ENCODE measurements around the gene CLMP. TPM values are rescaled to one million over a fixed set of nuclear protein-coding genes. Genes with fewer than 3 reads are reported as not detected.
"Not testable (repeated sequence)": the region's sequence is repeated elsewhere in the genome, so short reads cannot be mapped to it uniquely, and the experiment has no call there.

Gene CLMP
- total RNA-seq, 1 experiment from 2014 or later = 25.2 TPM

GRCh38 chr11:123135863-123136446 is 59.1 kb downstream of the CLMP start:
- DNase-seq (ENCODE audit: low spot score) = no peak

DNA sequence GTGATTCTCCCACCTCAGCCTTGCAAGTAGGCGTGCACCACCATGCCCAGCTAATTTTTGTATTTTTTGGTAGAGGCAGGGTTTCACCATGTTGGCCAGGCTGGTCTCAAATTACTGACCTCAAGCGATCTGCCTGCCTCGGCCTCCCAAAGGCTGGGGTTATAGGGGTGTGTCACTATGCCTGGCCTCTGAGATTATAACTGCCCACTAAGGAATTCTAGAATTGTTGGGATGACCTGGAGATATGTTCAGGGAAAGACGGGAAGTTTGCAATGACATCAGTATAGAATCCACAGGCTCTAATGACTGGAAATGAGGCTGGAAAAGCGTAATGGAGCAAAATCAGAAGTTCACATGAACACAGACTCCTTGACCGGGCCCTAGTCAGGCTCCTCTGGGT is 62.2 kb downstream of the CLMP start:
- DNase-seq (ENCODE audit: low spot score) = no peak

DNA sequence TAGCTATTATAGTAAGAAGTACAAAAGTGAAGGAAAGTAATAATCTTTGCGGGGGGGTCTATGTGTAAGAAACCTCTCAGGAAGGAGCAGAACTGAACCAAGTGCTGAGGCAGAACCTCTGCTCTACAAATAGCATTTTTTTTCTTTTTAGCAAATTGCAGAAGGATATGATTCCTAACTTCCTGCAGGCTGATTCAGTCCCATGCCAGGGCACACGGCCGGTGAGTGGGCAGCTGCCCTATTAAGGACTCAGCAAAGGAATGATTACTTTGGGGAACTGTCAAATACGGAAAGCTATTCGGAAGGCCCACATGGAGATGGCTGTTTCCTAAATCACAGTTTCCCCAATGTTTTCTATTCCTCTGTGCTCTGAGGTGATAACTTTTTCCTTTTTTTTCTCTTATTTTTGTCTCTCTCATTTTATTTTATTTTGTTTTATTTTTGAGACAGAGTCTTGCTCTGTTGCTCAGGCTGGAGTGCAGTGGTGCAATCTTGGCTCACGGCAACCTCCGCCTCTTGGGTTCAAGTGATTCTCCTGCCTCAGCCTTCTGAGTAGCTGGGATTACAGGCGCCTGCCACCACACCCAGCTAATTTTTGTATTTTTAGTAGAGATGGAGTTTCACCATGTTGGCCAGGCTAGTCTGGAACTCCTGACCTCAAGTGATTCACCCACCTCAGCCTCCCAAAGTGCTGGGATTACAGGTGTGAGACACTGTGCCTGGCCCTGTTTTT is 62.8 kb downstream of the CLMP start:
- DNase-seq (ENCODE audit: low spot score) = not testable (repeated sequence)

DNA sequence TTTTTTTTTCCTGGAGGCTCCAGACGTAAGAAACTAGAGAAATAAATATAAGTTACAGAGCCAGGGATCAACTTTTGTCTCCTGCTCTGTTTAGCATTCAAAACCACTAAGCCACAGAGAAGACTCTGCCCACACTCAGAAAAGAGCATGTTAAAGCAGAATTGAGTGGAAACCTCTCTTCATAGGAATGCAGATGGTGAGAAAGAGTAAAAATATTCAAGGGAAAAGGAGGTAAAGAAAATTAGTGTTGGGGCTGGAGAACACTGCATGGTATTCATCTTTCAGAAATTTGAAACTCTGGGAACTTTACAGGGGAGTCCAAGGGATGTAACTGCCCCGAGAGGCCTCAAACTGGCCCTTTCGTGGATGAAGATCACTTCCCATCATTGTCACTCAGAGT is 65.1 kb downstream of the CLMP start:
- DNase-seq (ENCODE audit: low spot score) = peak; percentile 22

DNA sequence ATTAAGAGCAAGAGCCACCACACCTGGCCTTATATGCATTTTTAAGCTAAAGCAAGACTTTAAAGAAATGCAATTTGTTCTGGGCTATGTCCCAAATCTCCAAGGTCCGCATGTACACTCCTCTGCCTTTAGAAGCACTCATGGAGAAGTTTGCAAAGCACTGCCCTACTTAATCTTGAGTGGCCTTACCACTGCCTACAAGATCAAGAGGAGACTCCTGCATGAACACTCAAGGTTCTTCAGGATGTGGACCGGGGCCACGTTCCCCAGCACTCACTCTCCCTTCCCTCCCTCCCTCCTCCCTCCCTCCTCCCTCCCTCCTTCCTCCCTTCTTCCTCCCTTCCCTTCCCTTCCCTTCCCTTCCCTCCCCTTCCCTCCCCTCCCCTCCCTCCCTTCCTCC is 69.9 kb downstream of the CLMP start:
- no peak for DNase-seq (ENCODE audit: low spot score)

GRCh38 chr11:123122852-123123251 is 72.2 kb downstream of the CLMP start:
- peak; percentile 59 for DNase-seq (ENCODE audit: low spot score)

DNA sequence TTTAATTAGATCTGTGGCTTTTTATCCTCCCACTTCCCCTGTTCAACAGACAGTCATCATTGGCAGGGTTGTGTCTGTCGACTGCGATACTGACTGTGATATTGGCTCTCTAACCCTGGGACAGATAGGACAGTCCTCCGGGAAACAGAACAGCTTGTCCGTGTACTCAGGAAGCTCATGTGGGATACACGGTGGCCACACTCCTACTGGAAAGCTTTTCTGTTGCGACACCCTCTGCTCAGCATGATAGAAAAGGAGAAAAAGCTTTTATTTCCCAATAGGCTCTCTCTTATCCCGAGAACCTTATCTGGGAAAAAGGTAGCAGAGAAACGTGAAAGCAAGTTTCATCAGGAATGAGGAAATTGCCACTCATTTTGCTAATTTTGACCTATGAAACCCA is 72.7 kb downstream of the CLMP start:
- peak; percentile 48 for DNase-seq (ENCODE audit: low spot score)

DNA sequence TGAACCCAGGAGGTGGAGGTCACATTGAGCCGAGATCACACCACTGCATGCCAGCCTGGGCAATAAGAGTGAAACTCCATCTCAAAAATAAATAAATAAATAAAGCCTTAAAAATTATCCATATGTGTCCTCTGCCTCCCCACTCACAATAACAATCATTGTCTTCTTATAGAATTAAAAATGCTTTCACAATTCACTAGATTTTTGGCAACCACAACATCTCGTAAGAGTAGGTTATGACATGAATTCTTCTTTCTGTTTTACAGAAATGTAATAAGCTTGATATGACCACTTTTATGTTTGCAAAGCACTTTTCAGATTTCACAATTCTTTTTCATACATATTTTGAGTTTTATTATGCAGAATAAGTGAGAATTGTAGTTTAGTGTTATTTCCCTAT is 78.6 kb downstream of the CLMP start:
- no peak for DNase-seq (ENCODE audit: low spot score)

- peak; percentile 46 for DNase-seq (ENCODE audit: low spot score)
Observed at GRCh38 chr11:123111465-123111864, 83.6 kb downstream of the CLMP start.

GRCh38 chr11:123110397-123110796 is 84.7 kb downstream of the CLMP start:
- DNase-seq (ENCODE audit: low spot score) = no peak

GRCh38 chr11:123107945-123108495 is 87.0 kb downstream of the CLMP start:
- DNase-seq (ENCODE audit: low spot score) = no peak

GRCh38 chr11:123104697-123105096 is 90.4 kb downstream of the CLMP start:
- no peak for DNase-seq (ENCODE audit: low spot score)

GRCh38 chr11:123103326-123103980 is 91.6 kb downstream of the CLMP start:
- peak; percentile 53 for DNase-seq (ENCODE audit: low spot score)

GRCh38 chr11:123100379-123101085 is 94.5 kb downstream of the CLMP start:
- no peak for DNase-seq (ENCODE audit: low spot score)

- DNase-seq (ENCODE audit: low spot score) = no peak
Observed at GRCh38 chr11:123098990-123099389, 96.1 kb downstream of the CLMP start.

GRCh38 chr11:123093739-123094138 is 101.3 kb downstream of the CLMP start:
- no peak for DNase-seq (ENCODE audit: low spot score)

DNA sequence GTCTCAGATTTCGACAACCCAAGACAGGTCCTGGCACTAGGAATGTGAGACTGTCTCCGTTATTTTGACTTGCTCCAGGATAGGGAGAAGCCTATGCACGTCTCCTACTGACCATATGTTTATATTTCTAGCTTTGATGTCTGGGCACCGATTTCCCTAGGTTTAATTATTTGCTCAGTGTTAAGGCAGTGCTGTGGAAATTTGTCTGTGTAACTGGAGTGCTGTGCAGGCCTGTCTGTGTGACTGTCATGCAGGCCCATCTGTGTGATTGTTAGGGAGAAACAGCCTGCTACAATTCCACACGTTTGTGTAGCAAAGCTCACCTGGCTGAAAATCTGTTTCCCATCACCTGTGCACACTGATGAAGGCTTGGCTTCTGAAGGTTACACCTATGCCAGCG is 103.5 kb downstream of the CLMP start:
- no peak for DNase-seq (ENCODE audit: low spot score)

DNA sequence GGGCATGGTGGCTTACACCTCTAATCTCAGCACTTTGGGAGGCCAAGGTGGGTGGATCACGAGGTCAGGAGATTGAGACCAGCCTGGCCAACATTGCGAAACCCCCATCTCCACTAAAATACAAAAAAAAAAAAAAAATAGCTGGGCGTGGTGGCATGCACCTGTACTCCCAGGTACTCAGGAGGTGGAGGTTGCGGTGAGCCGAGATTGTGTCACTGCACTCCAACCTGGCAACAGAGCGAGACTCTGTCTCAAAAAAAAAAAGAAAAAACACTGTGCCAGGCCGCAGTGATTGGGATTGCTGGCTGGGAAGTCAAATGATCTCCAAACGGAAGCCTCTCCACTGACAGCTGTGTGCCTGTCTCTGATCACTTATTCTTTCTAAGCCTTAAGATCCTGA is 104.9 kb downstream of the CLMP start:
- DNase-seq (ENCODE audit: low spot score) = not testable (repeated sequence)

- DNase-seq (ENCODE audit: low spot score) = not testable (repeated sequence)
Observed at GRCh38 chr11:123088896-123089295, 106.2 kb downstream of the CLMP start.

DNA sequence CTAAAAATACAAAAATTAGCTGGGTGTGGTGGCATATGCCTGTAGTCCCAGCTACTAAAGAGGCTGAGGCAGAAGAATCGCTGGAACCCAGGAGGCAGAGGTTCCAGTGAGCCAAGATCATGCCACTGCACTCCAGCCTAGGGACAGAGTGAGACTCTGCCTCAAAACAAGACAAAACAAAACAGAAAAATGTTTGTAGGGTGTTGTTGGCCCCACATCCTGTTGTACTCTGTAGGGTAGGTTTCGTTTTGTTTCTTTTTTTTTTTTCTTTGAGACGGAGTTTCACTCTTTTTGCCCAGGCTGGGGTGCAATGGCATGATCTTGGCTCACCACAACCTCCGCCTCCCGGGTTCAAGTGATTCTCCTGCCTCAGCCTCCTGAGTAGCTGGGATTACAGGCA is 107.4 kb downstream of the CLMP start:
- DNase-seq (ENCODE audit: low spot score) = not testable (repeated sequence)

- no peak for DNase-seq (ENCODE audit: low spot score)
Observed at GRCh38 chr11:123086305-123086704, 108.7 kb downstream of the CLMP start.

- DNase-seq (ENCODE audit: low spot score) = no peak
Observed at GRCh38 chr11:123085497-123085896, 109.6 kb downstream of the CLMP start.

Measured in H4 (cell line).